Osteoblast (primary cell): ENCODE data around the gene SIL1. TPM values are rescaled to one million over a fixed set of nuclear protein-coding genes. Genes with fewer than 3 reads are reported as not detected.

Experiments
- DNase-seq: peaks from one replicate; pipeline ENCODE4 v3.0.0; 2011; ENCODE audit warnings: low spot score, mixed read lengths; ENCODE audit not compliant: insufficient read length; ENCODE audit errors: missing footprints
- H2AFZ ChIP-seq: 2 replicates; pipeline ENCODE4 v1.6.0; 2011; ENCODE audit warnings: mild to moderate bottlenecking, low read length
- H3K27ac ChIP-seq: 2 replicates; pipeline ENCODE4 v1.5.1; 2011; ENCODE audit warnings: mild to moderate bottlenecking, low read depth, low read length, moderate library complexity
- H3K27me3 ChIP-seq: 2 replicates; pipeline ENCODE4 v1.6.0; 2012; ENCODE audit warnings: mild to moderate bottlenecking, control low read depth, inconsistent platforms, low read length, moderate library complexity; ENCODE audit not compliant: insufficient read depth
- H3K36me3 ChIP-seq: 2 replicates; pipeline ENCODE4 v1.5.1; 2011; ENCODE audit warnings: mild to moderate bottlenecking, low read length, control low read depth, moderate library complexity; ENCODE audit not compliant: insufficient read depth
- H3K4me1 ChIP-seq: 2 replicates; pipeline ENCODE4 v1.5.1; 2011; ENCODE audit warnings: mild to moderate bottlenecking, low read length, control low read depth, moderate library complexity; ENCODE audit not compliant: insufficient read depth
- H3K4me2 ChIP-seq: 2 replicates; pipeline ENCODE4 v1.6.0; 2011; ENCODE audit warnings: mild to moderate bottlenecking, low read length; ENCODE audit not compliant: insufficient read depth
- H3K4me3 ChIP-seq: fragments of 200-600 bp; sonication (generic); 3 replicates; pipeline ENCODE4 v1.5.1; 2012; ENCODE audit warnings: mild to moderate bottlenecking, low read length, inconsistent platforms; ENCODE audit not compliant: insufficient read depth
- H3K79me2 ChIP-seq: 2 replicates; pipeline ENCODE4 v1.6.0; 2012; ENCODE audit warnings: mild to moderate bottlenecking, low read length, control low read depth, inconsistent platforms; ENCODE audit not compliant: insufficient read depth
- H3K9me3 ChIP-seq: 2 replicates; pipeline ENCODE4 v1.5.1; 2011; ENCODE audit warnings: low read depth, low read length, control low read depth
- H4K20me1 ChIP-seq: 2 replicates; pipeline ENCODE4 v1.6.0; 2012; ENCODE audit warnings: mild to moderate bottlenecking, low read length, control low read depth; ENCODE audit not compliant: insufficient read depth
- CTCF ChIP-seq: IDR thresholded peaks from 2 replicates; pipeline ENCODE4 v1.5.1; 2011; ENCODE audit warnings: mild to moderate bottlenecking, low read depth, low read length, moderate library complexity; ENCODE audit errors: extremely low read depth
- total RNA-seq: library from RNA; depleted of rRNA; stranded (reverse); fragments of >200 nt; gene quantifications from 2 replicates; pipeline ENCODE4 v1.2.3, GENCODE V29; 2012

SIL1 gene
- total RNA-seq, 1 donor, result 65.1 TPM

GRCh38 chr5:138961729-138962128, 236.4 kb downstream of the SIL1 start:
- H3K79me2 ChIP-seq, result no peaks in the 10 kb centered on the region
- H3K9me3 ChIP-seq, result no peaks in the 10 kb centered on the region
- no peak overlapping the region for H3K4me3 ChIP-seq
- no peaks in the 10 kb centered on the region for H3K36me3 ChIP-seq
- TF ChIP-seq CTCF, result no peak
- peaks cover 2% of the 10 kb centered on the region for H3K4me1 ChIP-seq
- H4K20me1 ChIP-seq, result peaks cover 4% of the 10 kb centered on the region
- no peak overlapping the region for H3K27ac ChIP-seq
- H3K4me2 ChIP-seq, result no peak overlapping the region
- H2AFZ ChIP-seq, result no peak overlapping the region
- no peaks in the 10 kb centered on the region for H3K27me3 ChIP-seq
- DNase-seq, result no peak

DNA sequence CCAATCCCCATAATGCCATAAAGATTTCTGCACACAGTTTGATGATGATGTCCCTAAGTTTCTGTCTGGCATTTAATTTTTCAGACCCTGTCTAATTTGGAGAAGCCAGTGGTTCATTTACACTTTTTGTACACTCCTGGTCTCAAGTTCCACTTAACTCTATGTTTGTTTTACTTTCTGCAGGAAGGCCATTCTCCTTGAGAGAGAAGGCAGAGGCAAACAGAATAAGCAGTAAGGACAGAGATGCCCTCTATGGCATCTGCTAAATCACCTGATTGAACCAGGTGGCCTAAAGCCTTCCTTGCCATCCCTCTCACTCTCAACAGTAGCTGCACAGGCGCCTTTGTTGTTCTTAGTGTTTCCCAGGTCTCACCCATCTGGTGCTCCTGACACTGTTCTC, 236.9 kb downstream of the SIL1 start:
- H3K4me2 ChIP-seq, result no peak overlapping the region
- H3K4me1 ChIP-seq, result no peaks in the 10 kb centered on the region
- no peak for DNase-seq
- peaks cover 4% of the 10 kb centered on the region for H4K20me1 ChIP-seq
- no peaks in the 10 kb centered on the region for H3K9me3 ChIP-seq
- no peaks in the 10 kb centered on the region for H3K79me2 ChIP-seq
- H3K27ac ChIP-seq, result no peak overlapping the region
- H3K27me3 ChIP-seq, result no peaks in the 10 kb centered on the region
- H3K4me3 ChIP-seq, result no peak overlapping the region
- H2AFZ ChIP-seq, result no peak overlapping the region
- no peaks in the 10 kb centered on the region for H3K36me3 ChIP-seq
- no peak for TF ChIP-seq CTCF

DNA sequence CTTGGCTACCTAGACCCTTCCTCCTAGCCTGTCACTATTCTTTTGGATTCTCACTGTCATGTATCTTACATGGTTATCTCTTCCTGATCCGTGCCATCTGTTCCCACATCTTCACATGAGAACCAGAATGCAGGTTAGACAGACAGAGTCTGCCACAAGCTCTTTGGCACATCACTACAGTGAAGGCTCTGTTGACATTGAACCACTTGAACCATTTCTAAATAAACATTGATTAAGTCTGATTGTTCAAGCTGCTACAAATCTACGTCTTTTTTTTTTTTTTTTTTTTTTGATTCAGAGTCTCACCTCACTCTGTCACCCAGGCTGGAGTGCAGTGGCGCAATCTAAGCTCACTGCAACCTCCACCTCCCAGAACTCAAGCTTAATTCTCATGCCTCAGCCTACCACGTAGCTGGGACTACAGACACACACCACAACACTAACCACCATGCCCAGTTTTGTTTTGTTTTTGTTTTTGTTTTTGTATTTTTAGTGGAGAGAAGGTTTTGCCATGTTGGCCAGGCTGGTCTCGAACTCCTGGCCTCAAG, 237.9 kb downstream of the SIL1 start:
- DNase-seq, result no peak
- H3K27ac ChIP-seq, result no peak overlapping the region

GRCh38 chr5:138956801-138957200, 241.4 kb downstream of the SIL1 start:
- no peak for TF ChIP-seq CTCF
- Histone ChIP-seq H3K27me3 (no peaks in the 10 kb centered on the region), H3K9me3 (no peaks in the 10 kb centered on the region), H3K27ac (no peak overlapping the region), H3K36me3 (peaks cover 5% of the 10 kb centered on the region), H3K4me2 (no peak overlapping the region), H4K20me1 (peaks cover under 1% of the 10 kb centered on the region), H3K4me3 (no peak overlapping the region), H2AFZ (no peak overlapping the region), H3K79me2 (no peaks in the 10 kb centered on the region), H3K4me1 (peaks cover 11% of the 10 kb centered on the region)
- DNase-seq, result no peak

More for the DNA sequence above, 237.9 kb downstream of the SIL1 start:
- Histone ChIP-seq H3K27me3 (no peaks in the 10 kb centered on the region), H2AFZ (no peak overlapping the region), H3K4me2 (no peak overlapping the region), H4K20me1 (no peaks in the 10 kb centered on the region), H3K79me2 (no peaks in the 10 kb centered on the region), H3K4me3 (no peak overlapping the region), H3K9me3 (no peaks in the 10 kb centered on the region), H3K4me1 (no peaks in the 10 kb centered on the region), H3K36me3 (peaks cover 5% of the 10 kb centered on the region)
- no peak for TF ChIP-seq CTCF
